ENCODE results near the gene GPR132. TPM values are rescaled to one million over a fixed set of nuclear protein-coding genes. Genes with fewer than 3 reads are reported as not detected.
A peak's percentile ranks its signal among the peaks of the same experiment; 100 is the strongest.
"Not testable (repeated sequence)": the region's sequence is repeated elsewhere in the genome, so short reads cannot be mapped to it uniquely, and the experiment has no call there.

GPR132 gene
- total RNA-seq, 1 donor from 2014 or later: 0.82 TPM

GRCh38 chr14:105045710-105046326, 19.4 kb downstream of the GPR132 start:
- DNase-seq (ENCODE audit: extremely low read depth, low read depth, low spot score): no peak

- DNase-seq (ENCODE audit: extremely low read depth, low read depth, low spot score): no peak
Measured at GRCh38 chr14:105043641-105044040, 21.6 kb downstream of the GPR132 start.

DNA sequence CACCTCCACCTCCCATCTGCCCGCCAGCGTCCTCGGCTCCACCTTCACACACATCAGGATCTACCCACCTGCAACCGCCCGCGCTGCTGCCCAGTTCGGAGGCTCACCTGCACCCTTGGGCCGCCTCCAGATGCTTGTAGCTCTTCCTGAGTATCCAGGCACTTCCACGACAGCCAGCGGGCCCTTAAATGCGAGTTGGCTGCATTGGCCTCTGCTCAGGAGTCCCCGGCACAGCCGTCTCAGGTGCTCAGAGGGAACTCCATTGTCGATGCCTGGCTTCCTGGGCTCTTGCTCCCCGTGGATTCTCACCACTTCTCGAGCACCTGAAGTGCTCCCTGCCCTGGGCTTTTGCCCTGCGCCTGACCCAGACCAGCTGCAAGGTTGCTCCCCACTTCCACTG, 22.4 kb downstream of the GPR132 start:
- DNase-seq (ENCODE audit: extremely low read depth, low read depth, low spot score): no peak

DNA sequence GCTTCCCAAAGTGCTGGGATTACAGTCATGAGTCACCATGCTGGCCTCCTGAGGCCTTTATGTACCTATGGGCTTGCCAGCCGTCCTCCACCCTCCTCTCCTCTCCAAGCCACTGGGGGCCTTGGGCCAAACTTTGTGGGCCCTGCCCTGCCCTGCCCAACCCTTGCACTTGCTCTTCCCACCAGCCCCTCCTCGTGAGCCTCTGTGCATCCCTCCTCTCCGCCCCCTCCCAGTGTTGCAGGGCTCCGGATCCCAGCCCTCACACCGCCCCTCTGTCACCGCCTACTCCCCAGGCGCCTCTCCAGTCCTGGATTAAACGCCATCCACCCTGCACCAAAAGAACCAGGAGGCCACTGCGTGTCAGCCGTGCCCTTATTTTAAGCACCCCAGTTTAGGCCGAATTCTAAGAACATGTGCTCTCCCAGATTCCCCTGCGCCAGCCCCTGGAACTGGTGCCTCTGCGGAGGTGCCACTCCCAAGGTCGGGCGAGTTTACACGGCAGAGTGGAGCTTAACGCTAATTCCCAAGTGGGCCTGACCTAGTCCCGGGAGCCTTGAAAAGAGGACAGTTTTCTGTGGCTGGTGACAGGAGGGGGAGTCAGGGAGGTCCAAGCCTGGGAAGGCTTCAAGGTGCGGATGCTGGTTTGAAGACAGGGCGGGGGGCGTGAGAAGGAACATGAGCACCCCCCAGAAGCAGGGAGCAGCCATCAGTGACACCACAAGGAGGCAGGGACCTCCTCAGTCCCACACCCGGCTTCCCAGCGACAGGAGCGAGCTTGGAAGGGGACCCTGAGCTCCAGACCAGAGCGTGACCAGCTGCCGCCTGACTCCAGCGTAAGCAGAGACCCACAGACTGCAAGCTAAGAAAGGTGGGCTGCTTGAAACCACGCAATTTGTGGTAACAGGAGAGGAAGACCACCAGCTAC, 23.1 kb downstream of the GPR132 start:
- no peak for DNase-seq (ENCODE audit: extremely low read depth, low read depth, low spot score)

DNA sequence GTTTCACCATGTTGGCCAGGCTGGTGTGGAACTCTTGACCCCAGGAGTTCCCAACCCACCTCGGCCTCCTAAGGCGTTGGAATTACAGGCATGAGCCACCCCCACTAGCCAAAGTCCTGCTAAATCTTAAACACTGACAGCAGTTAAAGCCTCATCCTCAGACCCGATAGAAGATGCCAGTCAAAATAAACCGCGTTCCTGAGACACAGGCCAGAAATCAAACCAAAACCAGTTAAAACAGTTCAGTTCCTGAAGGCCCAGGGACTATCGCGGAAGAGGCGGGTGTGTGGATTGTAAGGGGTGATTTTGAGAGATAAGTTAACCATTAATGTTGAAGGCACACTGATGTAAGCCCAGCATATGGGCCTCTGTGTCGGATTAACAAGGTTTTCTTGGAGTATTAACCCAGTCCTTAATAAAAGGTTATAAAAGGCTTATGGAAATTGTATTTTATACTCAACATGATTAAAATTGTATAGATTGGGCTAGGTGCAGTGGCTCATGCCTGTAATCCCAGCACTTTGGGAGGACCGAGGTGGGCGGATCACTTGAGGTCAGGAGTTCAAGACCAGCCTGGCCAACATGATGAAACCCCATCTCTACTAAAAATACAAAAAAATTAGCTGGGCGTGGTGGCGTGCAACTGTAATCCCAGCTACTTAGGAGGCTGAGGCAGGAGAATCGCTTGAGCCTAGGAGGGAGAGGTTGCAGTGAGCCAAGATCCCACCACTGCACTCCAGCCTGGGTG, 25.6 kb downstream of the GPR132 start:
- DNase-seq (ENCODE audit: extremely low read depth, low read depth, low spot score): no peak

DNA sequence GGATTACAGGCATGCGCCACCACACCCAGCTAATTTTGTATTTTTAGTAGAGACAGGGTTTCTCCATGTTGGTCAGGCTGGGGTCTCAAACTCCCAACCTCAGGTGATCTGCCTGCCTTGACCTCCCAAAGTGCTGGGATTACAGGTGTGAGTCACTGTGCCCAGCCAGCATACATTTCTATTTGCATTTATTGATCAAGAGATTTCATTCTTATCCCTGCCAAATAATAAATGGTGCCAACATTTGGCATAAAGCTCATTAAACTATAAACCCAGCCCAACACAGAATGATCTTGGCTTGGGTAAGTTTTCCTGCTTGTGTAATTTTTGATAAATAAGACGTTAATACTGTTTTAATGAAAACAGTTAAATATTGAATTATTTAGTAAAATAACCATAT, 29.6 kb downstream of the GPR132 start:
- DNase-seq (ENCODE audit: extremely low read depth, low read depth, low spot score): not testable (repeated sequence)

DNA sequence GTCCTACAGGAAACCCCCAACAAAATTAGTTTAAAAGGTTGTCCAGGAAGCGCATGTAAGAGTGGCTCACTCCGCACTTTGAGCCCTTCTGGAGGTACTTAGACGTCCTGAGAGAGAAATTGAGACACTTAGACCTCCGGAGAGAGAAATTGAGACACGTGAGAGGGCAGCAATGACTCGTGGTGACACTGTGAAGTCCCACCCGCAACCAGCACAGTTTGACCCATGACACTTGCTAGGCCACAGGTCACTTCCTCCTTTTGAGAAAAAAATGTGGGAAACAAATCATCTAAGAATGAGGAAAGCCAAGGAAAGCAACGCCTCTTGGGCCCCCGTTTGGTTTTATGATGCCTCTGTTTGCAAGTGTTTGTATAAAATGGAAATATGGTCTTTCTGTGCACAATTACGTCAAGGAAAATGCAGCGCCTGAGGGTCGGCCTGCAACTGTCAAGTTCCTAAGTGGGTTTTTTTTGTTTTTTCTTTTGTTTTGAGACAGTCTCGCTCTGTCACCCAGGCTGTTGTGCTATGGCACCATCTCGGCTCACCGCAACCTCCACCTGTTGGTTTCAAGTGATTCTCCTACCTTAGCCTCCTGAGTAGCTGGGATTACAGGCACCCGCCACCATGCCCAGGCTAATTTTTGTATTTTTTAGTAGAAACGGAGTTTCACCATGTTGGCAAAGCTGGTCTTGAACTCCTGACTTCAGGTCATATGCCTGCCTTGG, 30.8 kb downstream of the GPR132 start:
- DNase-seq (ENCODE audit: extremely low read depth, low read depth, low spot score): no peak

- DNase-seq (ENCODE audit: extremely low read depth, low read depth, low spot score): not testable (repeated sequence)
Measured at GRCh38 chr14:105033412-105033900, 31.8 kb downstream of the GPR132 start.

DNA sequence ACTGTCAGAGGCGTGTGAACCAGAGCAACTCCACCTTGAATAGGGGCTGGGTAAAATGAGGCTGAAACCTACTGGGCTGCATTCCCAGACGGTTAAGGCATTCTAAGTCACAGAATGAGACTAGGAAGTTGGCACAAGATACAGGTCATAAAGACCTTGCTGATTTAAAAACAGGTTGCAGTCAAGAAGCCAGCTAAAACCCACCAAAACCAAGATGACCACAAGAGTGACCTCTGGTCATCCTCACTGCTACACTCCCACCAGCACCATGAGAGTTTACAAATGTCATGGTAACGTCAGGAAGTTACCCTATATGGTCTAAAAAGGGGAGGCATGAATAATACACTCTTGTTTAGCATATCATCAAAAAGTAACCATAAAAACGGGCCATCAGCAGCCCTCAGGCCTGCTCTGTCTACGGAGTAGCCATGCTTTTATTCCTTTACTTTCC, 32.8 kb downstream of the GPR132 start:
- DNase-seq (ENCODE audit: extremely low read depth, low read depth, low spot score): not testable (repeated sequence)

GRCh38 chr14:105030836-105031396, 34.3 kb downstream of the GPR132 start:
- no peak for DNase-seq (ENCODE audit: extremely low read depth, low read depth, low spot score)

- DNase-seq (ENCODE audit: extremely low read depth, low read depth, low spot score): no peak
Measured at GRCh38 chr14:105030194-105030593, 35.0 kb downstream of the GPR132 start.

- no peak for DNase-seq (ENCODE audit: extremely low read depth, low read depth, low spot score)
Measured at GRCh38 chr14:105029402-105029801, 35.8 kb downstream of the GPR132 start.

- DNase-seq (ENCODE audit: extremely low read depth, low read depth, low spot score): no peak
Measured at GRCh38 chr14:105028251-105028927, 36.8 kb downstream of the GPR132 start.

DNA sequence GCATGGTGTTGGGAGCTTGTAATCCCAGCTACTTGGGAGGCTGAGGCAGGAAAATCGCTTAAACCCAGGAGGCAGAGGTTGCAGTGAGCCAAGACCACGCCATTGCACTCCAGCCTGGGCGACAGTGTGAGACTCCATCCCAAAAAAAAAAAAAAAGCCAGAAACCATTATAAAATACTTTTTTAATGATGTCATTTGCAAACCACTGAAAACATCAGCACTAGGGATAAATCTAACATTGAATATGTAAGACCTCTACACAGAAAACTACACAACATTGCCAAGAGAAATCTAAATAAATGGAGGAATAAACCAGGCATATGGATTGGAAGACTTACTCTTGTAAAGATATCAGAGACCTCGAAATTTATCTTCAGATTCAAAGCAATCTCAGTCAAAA, 37.5 kb downstream of the GPR132 start:
- not testable (repeated sequence) for DNase-seq (ENCODE audit: extremely low read depth, low read depth, low spot score)

DNA sequence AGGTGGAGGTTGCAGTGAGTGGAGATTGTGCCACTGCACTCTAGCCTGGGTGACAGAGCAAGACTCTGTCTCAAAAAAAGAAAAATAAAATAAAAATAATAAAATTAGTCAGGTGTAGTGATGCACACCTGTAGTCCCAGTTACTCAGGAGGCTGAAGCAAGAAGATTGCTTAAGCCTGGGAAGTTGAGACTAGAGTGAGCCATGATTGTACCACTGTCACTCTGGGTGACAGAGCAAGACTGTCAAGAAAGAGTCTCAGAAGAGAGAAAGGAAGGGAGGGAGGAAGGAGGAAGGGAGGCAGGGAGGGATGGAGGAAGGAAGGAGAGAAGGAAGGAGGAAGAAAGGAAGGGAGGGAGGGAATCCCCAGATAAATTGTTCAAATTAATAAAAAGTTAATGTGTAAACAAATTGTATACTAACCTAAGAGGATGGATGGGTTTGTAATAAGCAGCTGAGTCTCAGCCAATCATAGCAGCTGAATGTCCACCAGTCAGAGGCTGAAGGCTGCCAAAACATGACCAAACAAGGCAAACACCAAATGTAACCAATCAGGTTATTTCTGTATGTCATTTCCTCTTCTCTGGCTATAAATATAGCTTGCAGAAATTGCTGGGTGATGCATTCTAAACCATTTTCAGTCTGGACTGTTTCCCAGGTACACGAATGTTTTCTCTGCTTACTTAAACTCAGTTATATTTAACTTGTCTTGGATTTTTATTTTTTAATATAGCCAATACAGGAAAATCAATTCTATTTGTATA, 38.2 kb downstream of the GPR132 start:
- DNase-seq (ENCODE audit: extremely low read depth, low read depth, low spot score): no peak

DNA sequence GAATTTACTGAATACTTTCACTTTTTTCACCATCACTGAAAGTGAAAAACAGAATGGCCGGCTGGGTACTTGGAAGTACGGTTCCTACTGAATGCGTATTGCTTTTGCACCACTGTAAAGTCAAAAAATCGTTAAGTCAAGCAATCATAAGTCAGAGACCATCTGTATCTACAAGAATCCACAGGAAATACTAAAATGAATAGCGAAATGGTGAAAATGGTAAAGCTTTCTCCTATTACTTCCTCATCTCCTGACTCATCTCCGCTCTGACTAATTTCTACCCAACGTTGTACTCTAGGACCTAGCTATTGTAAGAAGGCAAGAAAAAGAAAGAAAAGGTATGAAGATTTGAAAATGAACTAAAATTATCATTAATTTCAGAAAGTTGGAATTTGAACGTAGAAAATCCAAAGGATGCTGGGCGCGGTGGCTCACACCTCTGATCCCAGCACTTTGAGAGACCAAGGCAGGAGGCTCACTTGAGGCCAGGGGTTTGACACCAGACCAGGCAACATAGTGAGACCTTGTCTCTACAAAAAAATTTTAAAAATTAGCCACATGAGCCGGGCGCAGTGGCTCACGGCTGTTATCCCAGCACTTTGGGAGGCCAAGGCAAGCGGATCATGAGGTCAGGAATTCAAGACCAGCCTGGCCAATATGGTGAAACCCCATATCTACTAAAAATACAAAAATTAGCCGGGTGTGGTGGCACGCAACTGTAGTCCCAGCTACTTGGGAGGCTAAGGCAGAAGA, 39.0 kb downstream of the GPR132 start:
- peak; percentile 81 for DNase-seq (ENCODE audit: extremely low read depth, low read depth, low spot score)

GRCh38 chr14:105025429-105025828, 39.8 kb downstream of the GPR132 start:
- DNase-seq (ENCODE audit: extremely low read depth, low read depth, low spot score): no peak

Measured in glomerular endothelial cell (primary cell).